ENCODE measurements around the gene SLC39A2. TPM values are rescaled to one million over a fixed set of nuclear protein-coding genes. Genes with fewer than 3 reads are reported as not detected.

SLC39A2 gene
- total and polyA plus RNA-seq, 2 donors (not counting 3 experiments of a cell fraction or from before 2014, with no cell fraction given) = 0.06 TPM; not detected in 1

- Histone ChIP-seq H3K9me1 (replicated peaks; ENCODE audit: control insufficient read depth, extremely low read depth, insufficient read depth, low read length) (no peaks in the 10 kb centered on the region), H3K27ac (ENCODE audit: insufficient read depth, low read depth, low read length) (no peak overlapping the region), H4K20me1 (replicated peaks; ENCODE audit: control insufficient read depth, extremely low read depth, insufficient read depth, low read length) (no peaks in the 10 kb centered on the region), H3K36me3 (ENCODE audit: control insufficient read depth in 2 of 2, extremely low read depth in 1 of 2, insufficient read depth in 2 of 2, low read length in 2 of 2) (no peaks in the 10 kb centered on the region), H3K79me2 (ENCODE audit: control insufficient read depth, insufficient read depth, low read length) (no peaks in the 10 kb centered on the region), H3K4me3 (replicated peaks in 1 of 3; ENCODE audit: insufficient read depth in 1 of 3, low read depth in 1 of 3, low read length in 3 of 3) (no peak overlapping the region), H3K4me1 (ENCODE audit: control insufficient read depth, extremely low read depth, insufficient read depth, low read length) (no peaks in the 10 kb centered on the region), H3K9me3 (replicated peaks; ENCODE audit: control insufficient read depth, insufficient read depth, low read length) (no peaks in the 10 kb centered on the region), H3K9ac (replicated peaks; ENCODE audit: extremely low read depth, insufficient read depth, low read length) (no peak overlapping the region), H3K27me3 (ENCODE audit: control insufficient read depth in 2 of 2, insufficient read depth in 2 of 2, low read length in 2 of 2) (peaks cover 23 to 24% of the 10 kb centered on the region in 2 experiments), H2AFZ (ENCODE audit: low read depth, low read length) (no peak overlapping the region), H3K4me2 (ENCODE audit: insufficient read depth, low read length) (no peak overlapping the region)
- DNase-seq (ENCODE audit: low read depth, low spot score) (no peak), FAIRE-seq (no peak)
- ChIA-PET CTCF (interaction anchor here (1.1 to 3.3 kb wide), 4 partner anchors 18 to 56 kb away, joined by 3 to 19 read pairs (median 7); no protein-coding TSS in a partner anchor), POLR2A (no interaction called here)
- TF ChIP-seq FOS (IDR thresholded peaks at IDR 0.05; ENCODE audit: borderline replicate concordance, insufficient read depth, low read length) (no peak), GATA2 (IDR thresholded peaks at IDR 0.05; ENCODE audit: insufficient read depth, insufficient read length, low read depth, low read length) (no peak)
- dilution Hi-C loops (cut with MboI; ENCODE audit: extremely low pct_ligation_motif_present, low sequenced_read_pairs) = no loop called here
- intact Hi-C loops (cut with micrococcal nuclease) = no loop called here
- no TSS peak for BruUV-seq (replicated peaks)
Observed at GRCh38 chr14:21048638-21049037, 49.5 kb downstream of the SLC39A2 start.

- intact Hi-C loops (cut with micrococcal nuclease) = no loop called here
- peaks cover 24 to 25% of the 10 kb centered on the region in 2 experiments for H3K27me3 ChIP-seq (ENCODE audit: control insufficient read depth in 2 of 2, insufficient read depth in 2 of 2, low read length in 2 of 2)
- no peak for DNase-seq (ENCODE audit: low read depth, low spot score)
- no peak for FAIRE-seq
- no peak for TF ChIP-seq CTCF (IDR thresholded peaks at IDR 0.05; ENCODE audit: extremely low read depth in 1 of 2, insufficient read depth in 1 of 2, low read depth in 1 of 2, low read length in 2 of 2)
- no peak for TF ChIP-seq FOS (IDR thresholded peaks at IDR 0.05; ENCODE audit: borderline replicate concordance, insufficient read depth, low read length)
- no peak for TF ChIP-seq POLR2AphosphoS5 (IDR thresholded peaks at IDR 0.05; ENCODE audit: insufficient read depth, low read depth, low read length)
- TF ChIP-seq MAX (IDR thresholded peaks at IDR 0.05; ENCODE audit: insufficient read depth, insufficient read length) = no peak
- no peak for TF ChIP-seq GATA2 (IDR thresholded peaks at IDR 0.05; ENCODE audit: insufficient read depth, insufficient read length, low read depth, low read length)
- no peak for TF ChIP-seq EZH2 (IDR thresholded peaks at IDR 0.05; ENCODE audit: borderline replicate concordance, low read depth, low read length, severe bottlenecking)
- TF ChIP-seq POLR2A (IDR thresholded peaks at IDR 0.05; ENCODE audit: low read depth, low read length) = no peak
- no peak for TF ChIP-seq JUN (IDR thresholded peaks at IDR 0.05; ENCODE audit: borderline replicate concordance, insufficient read depth, insufficient read length, low read depth)
- TF ChIP-seq MYC (IDR thresholded peaks at IDR 0.05; ENCODE audit: low read depth, low read length) = no peak
- dilution Hi-C loops (cut with MboI; ENCODE audit: extremely low pct_ligation_motif_present, low sequenced_read_pairs) = no loop called here
- no peaks in the 10 kb centered on the region for H3K9me3 ChIP-seq (replicated peaks; ENCODE audit: control insufficient read depth, insufficient read depth, low read length)
- no peak overlapping the region for H3K27ac ChIP-seq (ENCODE audit: insufficient read depth, low read depth, low read length)
- CTCF ChIA-PET = interaction anchor here (1.1 to 3.3 kb wide), 2 partner anchors 34 to 55 kb away, joined by 3 to 19 read pairs; no protein-coding TSS in a partner anchor
- no peak overlapping the region for H2AFZ ChIP-seq (ENCODE audit: low read depth, low read length)
- no peak overlapping the region for H3K4me2 ChIP-seq (ENCODE audit: insufficient read depth, low read length)
- POLR2A ChIA-PET = no interaction called here
- no peaks in the 10 kb centered on the region for H3K36me3 ChIP-seq (ENCODE audit: control insufficient read depth in 2 of 2, extremely low read depth in 1 of 2, insufficient read depth in 2 of 2, low read length in 2 of 2)
- no peak overlapping the region for H3K4me3 ChIP-seq (replicated peaks in 1 of 3; ENCODE audit: insufficient read depth in 1 of 3, low read depth in 1 of 3, low read length in 3 of 3)
- no peak overlapping the region for H3K9ac ChIP-seq (replicated peaks; ENCODE audit: extremely low read depth, insufficient read depth, low read length)
- BruUV-seq (replicated peaks) = no TSS peak
- H3K4me1 ChIP-seq (ENCODE audit: control insufficient read depth, extremely low read depth, insufficient read depth, low read length) = no peaks in the 10 kb centered on the region
- H3K79me2 ChIP-seq (ENCODE audit: control insufficient read depth, insufficient read depth, low read length) = no peaks in the 10 kb centered on the region
- H3K9me1 ChIP-seq (replicated peaks; ENCODE audit: control insufficient read depth, extremely low read depth, insufficient read depth, low read length) = no peaks in the 10 kb centered on the region
- H4K20me1 ChIP-seq (replicated peaks; ENCODE audit: control insufficient read depth, extremely low read depth, insufficient read depth, low read length) = no peaks in the 10 kb centered on the region
Observed at GRCh38 chr14:21049271-21049673, 50.2 kb downstream of the SLC39A2 start.
